ENCODE measurements around the gene HDGFL2.

The HDGFL2 gene

DNA sequence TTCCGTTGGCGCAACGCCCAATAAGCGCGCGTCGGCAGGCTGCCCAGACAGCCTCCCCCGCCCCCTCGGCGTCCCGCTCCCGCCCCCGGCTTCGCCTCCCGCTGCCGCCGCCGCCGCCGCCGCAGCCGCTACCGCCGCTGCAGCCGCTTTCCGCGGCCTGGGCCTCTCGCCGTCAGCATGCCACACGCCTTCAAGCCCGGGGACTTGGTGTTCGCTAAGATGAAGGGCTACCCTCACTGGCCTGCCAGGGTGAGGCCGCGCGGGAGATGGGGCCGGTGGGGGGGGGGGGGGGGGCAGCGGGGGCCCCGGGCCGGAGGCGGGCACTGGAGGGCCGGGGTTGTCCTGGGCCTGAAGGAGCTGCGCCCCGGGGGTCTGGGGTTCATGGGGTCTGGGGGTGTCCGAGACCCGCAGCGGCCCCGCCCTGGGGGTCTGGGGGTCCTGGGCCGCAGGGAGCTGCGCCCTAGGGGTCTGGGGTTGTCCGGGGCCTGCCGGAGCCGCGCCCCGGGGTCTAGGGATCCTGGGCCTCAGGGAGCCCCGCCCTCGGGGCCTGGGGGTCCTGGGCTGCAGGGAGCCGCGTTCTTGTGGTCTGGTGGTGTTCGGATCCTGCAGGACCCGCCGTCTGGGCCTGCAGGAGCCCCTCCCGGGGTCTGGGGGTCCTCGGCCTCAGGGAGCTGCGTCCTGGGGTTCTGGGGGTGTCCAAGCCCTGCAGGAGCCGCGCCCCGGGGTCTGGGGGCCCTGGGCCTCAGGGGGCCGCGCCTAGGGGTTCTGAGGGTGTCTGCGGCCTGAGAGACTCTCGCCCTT, at the start of gene HDGFL2:
HDGFL2 (plus strand) TSS at position 124 of the 801 bp plus-strand sequence; CDS start at position 178, 54 bp downstream.
- no peak for DNase-seq

DNA sequence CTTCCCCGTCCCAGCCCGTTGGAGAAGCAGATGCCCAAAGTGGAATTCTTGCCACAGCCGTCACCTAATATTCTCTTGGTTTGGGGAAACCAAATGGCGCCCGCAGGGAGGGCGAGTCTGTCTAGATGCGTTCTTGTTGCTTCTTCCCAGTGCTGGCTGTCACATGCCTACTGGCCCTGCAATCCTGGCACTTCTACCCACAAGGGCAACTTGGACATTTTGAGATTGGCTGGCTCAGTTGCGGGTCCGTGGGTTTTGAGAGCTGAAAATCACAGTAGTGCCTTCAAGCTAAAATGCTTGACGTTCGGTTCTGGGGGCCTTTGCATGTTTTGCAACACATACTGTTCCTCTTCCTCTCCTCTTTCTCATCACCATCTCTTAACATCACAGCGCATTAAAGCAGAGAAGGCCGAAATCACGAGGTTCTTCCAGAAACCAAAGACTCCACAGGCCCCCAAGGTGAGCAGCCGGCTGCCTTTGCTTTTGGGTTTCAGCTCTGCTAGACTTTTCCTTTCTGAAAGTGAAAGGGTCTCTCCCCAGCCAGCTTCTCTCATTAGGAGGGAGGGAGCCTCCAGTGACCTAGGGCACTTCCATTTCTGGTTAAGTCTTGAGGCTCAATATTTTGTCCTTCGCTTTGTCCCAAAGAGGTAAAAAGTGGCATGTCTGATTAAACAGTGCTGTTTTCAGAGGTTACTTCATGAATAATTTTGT, 48.5 kb upstream of the HDGFL2 start:
- DNase-seq = no peak

DNA sequence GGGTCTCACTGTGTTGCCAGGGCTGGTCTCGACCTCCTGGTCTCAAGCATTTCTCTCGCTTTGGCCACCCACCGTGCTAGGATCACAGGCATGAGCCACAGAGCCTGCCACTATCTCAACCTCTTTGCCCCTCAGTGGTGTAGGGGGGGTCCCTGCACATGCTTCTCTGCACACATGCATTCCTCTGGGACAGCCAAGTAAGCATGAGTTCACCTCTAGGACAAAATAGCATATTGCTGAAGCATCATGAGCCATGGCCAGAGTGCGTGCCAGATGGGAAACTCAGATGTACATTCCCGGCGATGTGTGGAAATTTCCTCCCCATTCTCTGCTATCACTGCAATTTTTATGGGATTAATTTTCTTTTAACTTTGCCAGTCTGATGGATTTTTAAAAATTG, 46.6 kb upstream of the HDGFL2 start:
- no peak for DNase-seq

DNA sequence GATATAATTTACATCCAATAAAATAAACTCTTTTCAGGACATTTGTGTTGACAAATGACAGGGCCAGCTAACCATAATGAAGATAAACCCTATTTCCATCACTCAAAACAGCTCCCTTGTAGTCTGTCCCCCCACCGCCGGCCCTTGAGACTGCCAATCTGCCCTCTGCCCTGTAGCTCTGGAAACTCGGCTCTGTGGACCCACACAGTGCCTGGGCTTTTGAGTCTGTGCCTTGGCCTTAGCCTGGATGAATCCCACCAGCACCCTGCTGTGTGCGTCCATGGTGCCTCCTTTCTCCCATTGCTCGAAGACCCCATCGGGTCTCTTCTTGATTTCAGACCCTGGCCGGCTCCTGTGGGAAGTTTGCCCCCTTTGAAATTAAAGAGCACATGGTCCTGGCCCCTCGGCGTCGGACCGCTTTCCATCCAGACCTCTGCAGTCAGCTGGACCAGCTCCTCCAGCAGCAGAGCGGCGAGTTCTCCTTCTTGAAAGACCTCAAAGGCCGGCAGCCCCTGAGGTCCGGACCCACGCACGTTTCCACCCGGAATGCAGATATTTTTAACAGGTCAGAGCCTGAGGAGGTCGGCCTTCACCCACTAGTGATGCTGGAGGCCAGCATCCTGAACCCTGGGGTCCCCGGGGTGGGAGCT, 43.6 kb upstream of the HDGFL2 start:
- no peak for DNase-seq

DNA sequence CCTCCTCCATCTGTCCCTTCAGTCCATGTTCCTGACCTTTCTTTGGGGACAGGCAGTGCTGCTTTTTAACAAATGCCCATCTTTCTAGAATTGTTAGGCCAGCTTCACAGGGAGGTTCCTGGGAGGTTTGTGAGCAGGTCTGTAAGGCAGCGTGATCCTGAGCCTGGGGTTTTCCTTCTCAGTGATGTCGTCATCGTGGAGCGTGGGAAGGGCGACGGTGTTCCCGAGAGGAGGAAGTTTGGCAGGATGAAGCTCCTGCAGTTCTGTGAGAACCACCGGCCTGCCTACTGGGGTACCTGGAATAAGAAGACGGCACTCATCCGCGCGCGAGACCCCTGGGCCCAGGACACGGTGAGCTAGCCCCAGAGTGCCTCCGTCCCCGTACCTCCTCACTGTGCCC, 42.8 kb upstream of the HDGFL2 start:
- DNase-seq = no peak

DNA sequence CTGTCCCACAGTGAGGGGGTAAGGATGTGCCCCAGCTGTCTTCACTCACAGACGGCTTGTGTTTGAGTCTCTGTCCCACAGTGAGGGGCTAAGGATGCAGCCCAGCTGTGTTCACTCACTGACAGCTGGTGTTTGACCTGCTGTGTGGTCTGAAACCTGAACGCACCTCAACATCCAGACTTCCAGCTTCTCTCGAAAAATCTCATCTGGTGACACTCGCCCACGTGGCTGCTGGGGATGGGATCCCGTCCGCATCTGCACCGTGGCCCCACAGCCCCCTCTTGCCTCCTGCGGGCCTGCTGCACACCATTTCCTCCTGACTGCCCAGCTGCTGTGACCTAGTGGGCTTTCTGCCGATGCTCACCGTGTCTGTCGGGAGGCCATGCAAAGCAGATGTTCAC, 42.3 kb upstream of the HDGFL2 start:
- DNase-seq = no peak

DNA sequence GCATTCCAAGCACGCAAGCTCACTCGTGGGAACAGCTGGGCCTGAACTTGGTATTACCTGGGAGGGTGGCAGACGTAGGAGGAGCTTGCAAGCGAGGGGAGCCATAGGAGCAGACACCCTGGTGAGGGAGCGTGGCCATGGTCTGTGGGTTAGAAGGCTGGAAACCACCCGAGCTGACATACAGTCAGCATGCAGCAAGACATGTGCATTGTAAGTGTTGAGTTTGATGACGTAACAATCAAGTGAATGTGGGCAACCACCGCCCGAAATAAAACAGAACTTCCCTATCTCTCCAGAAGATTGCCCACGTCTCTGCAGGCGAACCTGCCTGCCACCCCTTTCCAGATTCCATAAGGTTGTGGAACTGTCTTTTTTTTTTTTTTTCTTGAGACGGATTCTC, 41.3 kb upstream of the HDGFL2 start:
- no peak for DNase-seq

DNA sequence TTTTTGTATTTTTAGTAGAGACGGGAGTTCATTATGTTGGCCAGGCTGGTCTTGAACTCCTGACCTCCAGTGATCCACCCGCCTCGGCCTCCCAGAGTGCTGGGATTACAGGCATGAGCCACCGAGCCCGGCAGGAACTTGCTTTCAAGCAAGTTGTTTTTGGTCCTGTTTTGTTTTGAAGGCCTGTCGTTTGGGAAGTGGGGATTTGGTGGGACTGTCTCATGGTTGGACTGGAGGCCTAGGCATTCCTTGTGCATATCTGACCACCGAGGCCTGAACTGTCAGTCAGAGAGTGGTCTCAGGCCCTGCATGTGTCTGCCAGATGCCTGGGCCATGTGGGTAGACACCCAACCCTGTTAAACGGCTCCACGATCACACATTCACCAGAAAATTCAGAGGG, 40.8 kb upstream of the HDGFL2 start:
- DNase-seq = no peak

DNA sequence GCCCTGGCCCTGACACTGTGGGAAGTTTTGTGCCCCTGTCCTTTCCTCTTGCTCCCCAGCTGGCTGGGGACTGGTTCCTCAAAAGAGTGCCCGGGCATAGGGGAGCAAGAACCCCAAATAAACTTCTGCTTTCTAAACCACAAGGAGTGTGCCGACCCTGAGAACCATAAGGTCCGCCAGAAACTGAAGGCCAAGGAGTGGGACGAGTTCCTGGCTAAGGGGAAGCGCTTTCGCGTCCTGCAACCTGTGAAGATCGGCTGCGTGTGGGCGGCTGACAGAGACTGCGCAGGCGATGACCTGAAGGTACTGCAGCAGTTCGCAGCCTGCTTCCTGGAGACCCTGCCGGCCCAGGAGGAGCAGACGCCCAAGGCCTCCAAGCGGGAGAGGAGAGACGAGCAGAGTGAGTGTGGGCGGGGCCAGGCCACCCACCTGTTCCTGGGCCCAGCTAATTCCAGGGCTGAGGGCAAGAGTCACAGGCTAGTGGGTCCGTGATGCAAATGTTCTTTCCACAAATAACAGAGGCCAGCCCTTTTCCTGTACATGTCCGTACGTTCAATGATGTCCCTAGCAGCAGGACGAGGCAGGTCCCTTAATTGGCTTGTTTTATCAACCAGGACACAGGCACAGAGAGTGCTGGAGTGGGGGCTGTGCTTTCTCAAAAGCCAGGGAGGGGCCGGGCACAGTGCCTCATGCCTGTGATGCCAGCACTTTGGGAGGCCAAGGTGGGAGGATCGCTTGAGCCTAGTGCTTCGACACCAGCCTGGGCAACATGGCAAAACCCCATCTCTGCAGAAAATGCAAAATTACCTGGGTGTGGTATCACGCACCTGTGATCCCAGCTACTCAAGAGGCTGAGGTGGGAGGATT, 40.1 kb upstream of the HDGFL2 start:
- no peak for DNase-seq

DNA sequence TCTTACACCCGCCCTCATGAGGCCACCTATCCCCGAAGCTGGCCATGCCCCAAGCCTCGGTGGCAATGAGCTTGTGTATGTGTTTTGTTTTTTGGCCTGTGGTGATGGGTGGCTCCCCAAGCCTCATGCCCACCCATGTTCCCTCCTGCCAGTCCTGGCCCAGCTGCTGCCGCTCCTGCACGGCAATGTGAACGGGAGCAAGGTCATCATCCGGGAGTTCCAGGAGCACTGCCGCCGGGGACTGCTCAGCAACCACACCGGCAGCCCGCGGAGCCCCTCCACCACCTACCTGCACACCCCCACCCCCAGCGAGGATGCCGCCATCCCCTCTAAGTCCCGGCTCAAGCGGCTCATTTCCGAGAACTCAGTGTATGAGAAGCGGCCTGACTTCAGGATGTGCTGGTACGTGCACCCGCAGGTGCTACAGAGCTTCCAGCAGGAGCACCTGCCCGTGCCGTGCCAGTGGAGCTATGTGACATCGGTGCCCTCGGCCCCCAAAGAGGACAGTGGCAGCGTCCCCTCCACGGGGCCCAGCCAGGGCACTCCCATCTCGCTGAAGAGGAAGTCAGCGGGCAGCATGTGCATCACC, 39.1 kb upstream of the HDGFL2 start:
- no peak for DNase-seq

DNA sequence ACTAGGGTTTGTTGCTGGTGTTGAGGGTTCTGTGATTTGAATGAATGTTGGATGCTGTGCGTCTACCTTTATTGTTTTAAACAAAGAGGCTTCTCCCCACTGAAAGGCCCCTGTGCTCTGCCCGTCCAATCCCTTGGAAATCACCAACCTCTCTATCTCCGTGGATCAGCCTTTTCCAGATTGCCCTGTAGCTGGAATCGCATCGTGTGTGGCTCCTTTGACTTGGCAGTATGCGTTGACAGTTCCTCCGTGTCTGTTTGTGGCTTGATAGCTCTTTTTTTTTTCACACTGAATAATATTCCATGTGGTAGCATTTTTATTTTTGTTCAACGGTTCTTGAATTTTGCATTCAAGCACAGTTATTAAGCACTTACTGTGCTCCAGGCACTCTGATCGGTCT, 37.7 kb upstream of the HDGFL2 start:
- DNase-seq = no peak

DNA sequence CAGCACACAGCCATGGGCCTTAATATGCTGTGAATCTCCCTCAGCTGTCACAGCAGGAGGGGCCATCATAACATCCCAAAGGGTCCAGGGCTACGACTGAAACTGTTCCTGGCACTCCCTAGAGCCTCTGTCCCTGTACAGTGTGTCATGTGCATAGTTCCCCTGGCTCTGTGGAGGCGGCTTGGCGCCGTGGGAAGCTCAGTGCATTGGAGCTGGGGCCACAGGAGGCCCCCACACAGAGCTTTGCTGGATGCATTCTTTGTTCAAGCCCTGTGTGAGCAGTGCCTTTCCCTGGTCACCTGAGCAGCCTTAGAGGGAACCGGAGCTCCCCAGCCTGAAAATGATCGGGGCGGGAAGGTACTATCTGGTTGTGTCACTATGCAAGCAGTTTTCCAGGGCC, 35.9 kb upstream of the HDGFL2 start:
- DNase-seq = no peak

DNA sequence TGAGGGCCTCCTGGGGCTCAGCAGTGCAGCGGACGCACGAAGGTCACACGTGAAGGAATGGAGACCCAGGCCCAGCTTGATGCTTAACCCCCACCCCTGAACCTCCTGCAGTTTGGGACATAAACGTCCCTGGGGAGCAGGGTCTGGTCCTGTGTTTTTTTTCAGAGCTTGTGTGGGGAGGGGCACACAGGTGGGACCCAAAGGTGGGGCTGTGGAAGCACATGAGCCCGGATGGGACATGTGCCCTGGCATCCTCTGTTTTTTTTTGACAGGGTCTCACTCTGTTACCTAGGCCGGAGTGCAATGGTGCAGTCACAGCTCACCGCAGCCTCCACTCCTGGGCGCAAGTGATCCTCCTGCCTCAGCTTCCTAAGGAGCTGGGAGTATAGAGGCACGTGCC, 35.0 kb upstream of the HDGFL2 start:
- no peak for DNase-seq

DNA sequence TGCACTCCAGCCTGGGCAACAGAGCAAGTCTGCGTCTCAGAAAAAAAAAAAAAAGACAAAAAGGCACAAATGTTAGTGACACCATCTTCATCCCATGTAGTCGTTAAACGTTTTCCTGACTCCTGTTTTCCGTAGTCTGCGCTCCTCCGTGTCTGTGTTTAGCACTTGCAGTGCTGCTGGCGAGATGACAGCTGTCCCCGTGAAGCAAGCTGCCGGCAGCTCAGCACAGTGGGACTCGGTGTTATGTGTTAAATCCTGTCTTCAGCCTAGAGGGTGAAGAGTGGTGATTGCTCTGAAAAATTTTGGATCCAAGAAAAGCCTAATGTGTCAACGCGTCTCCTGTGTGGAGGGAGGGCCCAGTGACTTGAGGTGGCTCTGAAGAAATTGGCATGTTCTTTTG, 32.9 kb upstream of the HDGFL2 start:
- DNase-seq = no peak

DNA sequence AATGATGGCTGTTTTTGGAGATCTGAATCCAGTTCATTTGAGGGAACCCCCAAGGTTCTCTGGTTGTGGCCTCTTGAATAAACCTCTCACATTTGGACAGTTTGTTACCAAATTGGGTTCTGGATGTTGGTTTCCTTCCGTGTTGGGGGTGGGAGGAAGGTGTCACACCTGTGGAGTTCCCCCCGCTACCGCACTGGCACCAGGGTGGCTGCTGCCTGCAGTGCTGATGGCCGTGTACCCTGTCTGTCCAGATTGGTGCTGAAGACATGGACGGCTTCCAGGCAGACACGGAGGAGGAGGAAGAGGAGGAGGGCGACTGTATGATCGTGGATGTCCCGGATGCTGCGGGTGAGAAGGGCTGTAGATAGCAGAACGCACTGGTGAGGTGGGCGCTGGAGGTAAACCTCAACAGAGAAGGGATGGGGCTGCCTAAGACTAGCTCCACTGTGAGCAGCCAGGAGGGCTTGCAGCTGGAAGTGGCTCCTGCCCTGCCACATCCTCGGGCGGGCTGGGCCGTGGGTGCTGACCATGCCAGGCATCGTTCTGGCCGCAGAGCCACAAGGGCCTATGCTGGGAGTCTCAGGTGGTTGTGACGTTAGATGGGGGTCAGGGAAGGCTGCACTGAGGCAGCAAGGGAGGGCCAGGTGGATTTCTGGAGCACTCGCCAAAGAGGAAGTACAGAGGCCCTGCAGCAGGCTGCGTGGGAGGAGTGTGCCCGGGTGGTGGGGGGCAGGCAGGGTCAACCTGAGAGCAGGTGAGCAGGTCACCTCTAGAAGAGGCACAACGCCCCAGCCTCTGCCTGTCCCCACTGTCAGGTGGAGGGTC, 29.9 kb upstream of the HDGFL2 start:
- DNase-seq = no peak

DNA sequence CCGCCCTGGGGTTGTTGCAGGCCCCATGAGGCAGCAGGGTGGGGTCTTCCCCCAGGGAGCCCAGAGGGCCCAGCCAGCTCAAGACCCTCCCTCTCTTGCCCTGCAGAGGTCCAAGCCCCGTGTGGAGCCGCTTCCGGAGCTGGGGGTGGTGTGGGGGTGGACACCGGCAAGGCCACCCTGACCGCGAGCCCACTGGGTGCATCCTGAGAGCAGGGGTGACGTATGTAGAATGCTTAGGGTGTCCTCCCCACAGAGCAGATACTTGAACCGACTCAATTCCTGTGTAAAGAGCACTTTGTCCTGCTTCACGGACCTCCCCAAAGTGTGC, 29.3 kb upstream of the HDGFL2 start:
- DNase-seq = no peak

DNA sequence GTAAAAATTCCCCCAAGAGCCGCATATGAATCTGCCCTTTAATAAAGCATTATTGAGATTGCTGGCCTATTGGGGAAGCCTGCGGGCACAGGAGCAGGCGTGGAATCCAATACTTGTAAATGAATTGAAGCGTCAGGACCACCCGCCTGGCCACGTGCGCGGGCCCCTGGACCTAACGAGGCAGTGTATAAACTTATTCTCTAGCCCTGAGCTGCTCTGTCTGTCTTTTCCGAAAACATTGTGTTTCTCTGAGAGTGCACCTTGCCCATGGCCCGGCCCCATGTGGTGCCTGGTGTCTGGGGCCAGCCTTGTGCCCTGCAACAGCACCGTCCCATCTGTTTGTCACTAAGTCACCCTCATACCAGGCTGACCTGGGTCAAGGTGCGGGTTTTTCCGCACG, 28.9 kb upstream of the HDGFL2 start:
- DNase-seq = no peak

DNA sequence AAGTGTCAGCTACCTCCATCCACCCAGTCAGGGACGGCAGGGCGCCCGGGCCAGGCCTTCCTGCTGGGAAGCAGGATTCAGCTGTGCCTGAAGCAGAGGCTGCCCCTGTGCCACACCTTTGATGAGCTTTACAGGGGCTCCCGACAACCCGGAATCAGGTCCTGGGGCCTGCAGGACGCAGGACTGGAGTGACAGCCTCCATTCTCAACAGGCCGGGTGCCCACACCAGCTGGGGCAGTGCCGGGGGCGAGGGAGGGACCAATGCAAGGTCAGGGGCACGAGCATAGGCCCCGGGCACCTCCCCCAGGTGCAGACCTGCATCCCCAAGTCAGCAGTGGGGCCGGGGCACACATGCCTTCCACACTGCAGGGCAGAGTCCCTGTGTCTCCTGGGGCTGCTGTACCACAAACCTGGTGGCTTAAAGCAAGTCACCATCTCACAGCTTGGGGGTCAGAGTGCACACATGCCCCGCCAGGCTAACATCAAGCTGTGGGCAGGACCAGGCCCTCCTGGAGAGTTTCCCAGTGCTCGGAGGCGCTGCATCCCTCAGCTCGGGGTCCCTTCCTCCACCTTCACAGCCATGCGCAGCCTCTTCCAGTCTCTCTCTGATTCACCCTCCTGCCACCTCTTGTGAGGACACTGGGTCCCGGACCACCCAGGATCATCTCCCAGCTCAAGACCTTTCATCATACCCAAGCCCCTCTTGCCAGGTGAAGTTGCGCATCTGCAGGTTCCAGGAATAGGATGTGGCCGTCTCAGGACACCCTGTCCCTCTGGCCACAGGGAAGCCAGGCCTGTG, 27.9 kb upstream of the HDGFL2 start:
- DNase-seq = no peak

DNA sequence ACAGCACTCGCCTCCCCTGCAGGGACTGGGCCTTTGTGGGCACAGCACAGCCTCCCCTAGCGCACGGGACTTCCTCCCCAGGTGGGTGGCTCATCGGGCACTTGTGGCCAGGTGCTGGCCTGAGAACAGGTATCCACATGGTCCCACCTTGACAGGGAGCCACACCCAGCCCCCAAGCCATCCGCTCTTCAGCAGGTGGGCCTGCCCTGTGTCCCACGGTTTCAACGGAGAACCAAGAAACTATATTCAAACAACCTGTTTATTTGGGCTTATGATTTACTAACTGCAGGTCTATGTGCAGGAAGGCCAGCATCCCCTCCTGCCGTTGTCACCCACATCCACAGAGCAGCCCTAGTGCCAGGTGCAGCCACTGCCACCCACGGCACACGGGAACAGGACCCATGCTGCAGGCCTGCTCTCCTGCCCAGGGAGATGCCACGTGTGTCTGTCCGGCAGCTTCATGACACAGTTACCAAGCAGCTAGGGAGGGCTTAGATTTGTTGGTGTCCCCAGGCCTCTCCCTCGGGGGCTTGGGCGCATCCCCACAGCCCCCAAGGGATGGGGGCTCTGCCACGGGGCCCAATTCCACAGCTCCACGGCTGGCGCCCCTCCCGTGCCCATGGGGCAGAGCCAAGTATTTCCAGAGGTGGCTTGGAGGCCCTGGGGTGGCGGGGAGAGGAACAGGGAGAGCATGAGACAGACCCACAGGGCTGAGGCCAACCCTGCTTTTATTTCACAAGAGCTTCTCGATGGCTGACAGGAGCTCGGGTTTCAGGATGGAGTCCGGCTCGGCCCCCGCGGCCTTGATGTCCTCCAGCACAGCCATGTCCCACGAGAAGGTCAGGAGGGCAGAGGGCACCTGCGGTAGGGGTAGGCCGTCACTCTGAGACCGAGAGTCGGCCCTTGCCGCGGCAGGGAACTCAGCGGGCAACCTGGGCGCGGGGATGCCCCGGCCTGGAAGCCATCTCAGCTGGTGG, 27.0 kb upstream of the HDGFL2 start:
- no peak for DNase-seq

All from activated CD4-positive, CD25-positive, alpha-beta regulatory T cell (primary cell).